Measurements from ENCODE around the gene NPAS3.

Gene NPAS3

DNA sequence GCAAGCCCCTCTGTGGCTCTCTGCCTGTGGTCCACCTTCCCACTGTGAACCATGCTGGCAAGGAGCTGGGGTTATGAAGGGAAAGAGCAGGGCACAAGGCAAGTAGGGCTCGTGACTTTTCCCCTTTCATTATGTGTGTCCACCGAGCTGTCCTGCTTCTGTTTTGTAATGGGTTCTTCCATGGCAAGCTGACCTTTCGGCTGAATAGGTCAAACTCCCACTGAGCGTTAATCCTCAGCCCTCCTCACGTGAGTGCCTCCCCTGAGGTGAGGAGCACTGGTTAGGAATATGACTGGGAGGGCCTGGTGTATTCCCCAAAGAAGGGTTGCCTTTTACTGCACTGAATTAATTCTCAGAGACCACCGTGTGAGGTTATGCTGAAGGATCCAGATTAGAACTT, 424.3 kb downstream of the NPAS3 start:
- H3K4me2 ChIP-seq (ENCODE audit: low read depth, low read length, poor library complexity, severe bottlenecking): no peak overlapping the region
- H2AFZ ChIP-seq (ENCODE audit: low read length): no peak overlapping the region
- no peaks in the 10 kb centered on the region for H4K20me1 ChIP-seq (ENCODE audit: insufficient read depth, low read length, poor library complexity, severe bottlenecking)
- H3K36me3 ChIP-seq (ENCODE audit: insufficient read depth, low read length): no peaks in the 10 kb centered on the region
- TF ChIP-seq, protein P1, sequence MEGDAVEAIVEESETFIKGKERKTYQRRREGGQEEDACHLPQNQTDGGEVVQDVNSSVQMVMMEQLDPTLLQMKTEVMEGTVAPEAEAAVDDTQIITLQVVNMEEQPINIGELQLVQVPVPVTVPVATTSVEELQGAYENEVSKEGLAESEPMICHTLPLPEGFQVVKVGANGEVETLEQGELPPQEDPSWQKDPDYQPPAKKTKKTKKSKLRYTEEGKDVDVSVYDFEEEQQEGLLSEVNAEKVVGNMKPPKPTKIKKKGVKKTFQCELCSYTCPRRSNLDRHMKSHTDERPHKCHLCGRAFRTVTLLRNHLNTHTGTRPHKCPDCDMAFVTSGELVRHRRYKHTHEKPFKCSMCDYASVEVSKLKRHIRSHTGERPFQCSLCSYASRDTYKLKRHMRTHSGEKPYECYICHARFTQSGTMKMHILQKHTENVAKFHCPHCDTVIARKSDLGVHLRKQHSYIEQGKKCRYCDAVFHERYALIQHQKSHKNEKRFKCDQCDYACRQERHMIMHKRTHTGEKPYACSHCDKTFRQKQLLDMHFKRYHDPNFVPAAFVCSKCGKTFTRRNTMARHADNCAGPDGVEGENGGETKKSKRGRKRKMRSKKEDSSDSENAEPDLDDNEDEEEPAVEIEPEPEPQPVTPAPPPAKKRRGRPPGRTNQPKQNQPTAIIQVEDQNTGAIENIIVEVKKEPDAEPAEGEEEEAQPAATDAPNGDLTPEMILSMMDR (conservative IDR thresholded peaks at IDR 0.05; ENCODE audit: low read length): no peak
- no peak for TF ChIP-seq EZH2phosphoT487 (IDR thresholded peaks at IDR 0.05; ENCODE audit: borderline replicate concordance)
- H3K9me2 ChIP-seq (replicated peaks; ENCODE audit: low read depth, low read length): no peaks in the 10 kb centered on the region
- peaks cover 8% of the 10 kb centered on the region for H3K4me1 ChIP-seq (ENCODE audit: insufficient read depth, low read length, poor library complexity, severe bottlenecking)
- H3K9ac ChIP-seq (ENCODE audit: low read depth, low read length, poor library complexity, severe bottlenecking): no peak overlapping the region
- H3K4me3 ChIP-seq (ENCODE audit: low read length, poor library complexity, severe bottlenecking): no peak overlapping the region
- H3K79me2 ChIP-seq (ENCODE audit: insufficient read depth, low read length): no peaks in the 10 kb centered on the region
- no peaks in the 10 kb centered on the region for H3K9me3 ChIP-seq (ENCODE audit: insufficient read depth, low read depth, low read length)
- no peaks in the 10 kb centered on the region for H3K27me3 ChIP-seq (ENCODE audit: insufficient read depth, low read length, poor library complexity, severe bottlenecking)
- no peaks in the 10 kb centered on the region for H3F3A ChIP-seq (ENCODE audit: low read depth)

DNA sequence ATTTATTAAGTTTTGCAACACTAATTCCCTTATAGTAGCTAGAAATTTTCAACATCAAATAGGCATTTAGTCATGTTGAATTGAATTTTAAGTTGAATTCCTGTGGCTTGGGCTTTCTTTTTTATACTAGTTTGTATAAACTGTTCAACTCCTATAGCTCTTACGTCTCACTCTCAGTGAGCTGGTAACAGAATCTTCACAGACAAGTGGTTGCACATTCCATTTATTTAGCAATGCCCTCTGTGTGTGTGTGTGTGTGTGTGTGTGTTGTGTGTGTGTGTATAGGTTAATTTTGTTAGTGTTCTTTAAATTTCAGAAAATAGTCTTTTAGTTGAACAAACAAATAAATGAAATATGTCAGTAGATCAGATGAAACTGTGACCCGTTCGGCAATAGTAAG, 425.0 kb downstream of the NPAS3 start:
- Histone ChIP-seq H3K9me2 (replicated peaks; ENCODE audit: low read depth, low read length) (no peaks in the 10 kb centered on the region), H3F3A (ENCODE audit: low read depth) (no peaks in the 10 kb centered on the region), H3K27me3 (ENCODE audit: insufficient read depth, low read length, poor library complexity, severe bottlenecking) (no peaks in the 10 kb centered on the region), H2AFZ (ENCODE audit: low read length) (no peak overlapping the region), H3K9me3 (ENCODE audit: insufficient read depth, low read depth, low read length) (no peaks in the 10 kb centered on the region), H3K79me2 (ENCODE audit: insufficient read depth, low read length) (no peaks in the 10 kb centered on the region), H3K4me1 (ENCODE audit: insufficient read depth, low read length, poor library complexity, severe bottlenecking) (peaks cover 14% of the 10 kb centered on the region), H3K4me3 (ENCODE audit: low read length, poor library complexity, severe bottlenecking) (no peak overlapping the region), H4K20me1 (ENCODE audit: insufficient read depth, low read length, poor library complexity, severe bottlenecking) (no peaks in the 10 kb centered on the region), H3K36me3 (ENCODE audit: insufficient read depth, low read length) (no peaks in the 10 kb centered on the region), H3K9ac (ENCODE audit: low read depth, low read length, poor library complexity, severe bottlenecking) (no peak overlapping the region), H3K4me2 (ENCODE audit: low read depth, low read length, poor library complexity, severe bottlenecking) (no peak overlapping the region)
- TF ChIP-seq, protein P1 (conservative IDR thresholded peaks at IDR 0.05; ENCODE audit: low read length): no peak
- TF ChIP-seq EZH2phosphoT487 (IDR thresholded peaks at IDR 0.05; ENCODE audit: borderline replicate concordance): no peak

DNA sequence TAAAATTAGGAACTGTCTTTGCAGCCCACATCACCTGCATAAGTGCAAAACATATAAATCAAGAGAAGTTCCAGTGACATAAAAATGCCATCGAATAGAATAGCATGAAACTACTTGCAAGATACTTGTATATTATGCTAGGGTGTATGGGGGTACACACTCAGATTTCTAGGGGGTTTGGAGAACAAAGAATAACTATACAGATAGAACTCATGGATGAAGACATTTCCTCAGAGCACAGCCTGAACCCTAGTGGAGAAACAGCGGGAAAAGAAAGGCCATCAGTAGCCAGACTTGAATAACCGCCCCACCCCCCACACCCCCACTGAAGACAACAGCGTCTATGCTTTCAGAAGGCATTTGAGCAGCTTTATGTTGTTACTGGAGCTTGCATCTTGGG, 425.8 kb downstream of the NPAS3 start:
- Histone ChIP-seq H2AFZ (ENCODE audit: low read length) (no peak overlapping the region), H3K4me3 (ENCODE audit: low read length, poor library complexity, severe bottlenecking) (no peak overlapping the region), H3K36me3 (ENCODE audit: insufficient read depth, low read length) (no peaks in the 10 kb centered on the region), H3K4me2 (ENCODE audit: low read depth, low read length, poor library complexity, severe bottlenecking) (no peak overlapping the region), H3K27me3 (ENCODE audit: insufficient read depth, low read length, poor library complexity, severe bottlenecking) (no peaks in the 10 kb centered on the region), H3K4me1 (ENCODE audit: insufficient read depth, low read length, poor library complexity, severe bottlenecking) (peaks cover 9% of the 10 kb centered on the region), H4K20me1 (ENCODE audit: insufficient read depth, low read length, poor library complexity, severe bottlenecking) (no peaks in the 10 kb centered on the region), H3K9ac (ENCODE audit: low read depth, low read length, poor library complexity, severe bottlenecking) (no peak overlapping the region), H3K9me2 (replicated peaks; ENCODE audit: low read depth, low read length) (no peaks in the 10 kb centered on the region), H3K9me3 (ENCODE audit: insufficient read depth, low read depth, low read length) (no peaks in the 10 kb centered on the region), H3F3A (ENCODE audit: low read depth) (no peaks in the 10 kb centered on the region), H3K79me2 (ENCODE audit: insufficient read depth, low read length) (no peaks in the 10 kb centered on the region)
- TF ChIP-seq, protein P1 (conservative IDR thresholded peaks at IDR 0.05; ENCODE audit: low read length): no peak
- TF ChIP-seq EZH2phosphoT487 (IDR thresholded peaks at IDR 0.05; ENCODE audit: borderline replicate concordance): no peak

Data from Loucy (cell line).